B cell (primary cell): Measurements from ENCODE around the gene FCF1. TPM values are rescaled to one million over a fixed set of nuclear protein-coding genes. Genes with fewer than 3 reads are reported as not detected.

Experiments used
- ATAC-seq: fragments of 200-7000 bp; cut with Tn5 transposase; one replicate; pipeline ENCODE4 v1.10.0; 2021; ENCODE audit warnings: low read depth, mild to moderate bottlenecking, moderate number of reproducible peaks, moderate library complexity
- CTCF ChIA-PET: fragments of 350-600 bp; sonication (Branson Sonifier 250); formaldehyde crosslinking; loops from one replicate; lab custom pipeline; 2021; ENCODE audit warnings: antibody characterized with exemption, inconsistent platforms; lab: Charles Lee
- POLR2A ChIA-PET: fragments of 350-600 bp; sonication (Branson Sonifier 250); formaldehyde crosslinking; loops from one replicate; lab custom pipeline; 2021; ENCODE audit warnings: antibody characterized with exemption; lab: Charles Lee
- DNase-seq: peaks from one replicate; pipeline ENCODE4 v3.0.0; 2013
- H2AFZ ChIP-seq: 2 replicates; pipeline ENCODE4 v1.6.1; 2012; ENCODE audit warnings: mild to moderate bottlenecking, low read depth, low read length; ENCODE audit not compliant: insufficient read depth, poor library complexity, severe bottlenecking
- H3K27ac ChIP-seq, 2 donors: 1 replicate in 1 of 2; 2 replicates in 1 of 2; pipeline ENCODE4 v1.5.1; 2012 to 2013; ENCODE audit warnings: low read length in 2 of 2, mild to moderate bottlenecking in 2 of 2, moderate library complexity in 1 of 2
- H3K27me3 ChIP-seq, 4 experiments: fragments of 200-600 bp in 1 of 4; sonication (generic) in 1 of 4; replicated peaks in 1 of 4; 1 replicate in 2 of 4; 2 replicates in 2 of 4; pipeline versions ENCODE4 v1.6.1 to v1.7.0; 2013 to 2016; ENCODE audit warnings: low read length in 3 of 4, mild to moderate bottlenecking in 2 of 4, mixed read lengths in 1 of 4, moderate library complexity in 1 of 4; ENCODE audit not compliant: insufficient read depth in 4 of 4, control insufficient read depth in 3 of 4; ENCODE audit errors: control extremely low read depth in 1 of 4
- H3K36me3 ChIP-seq, 2 experiments: replicated peaks in 1 of 2; 1 replicate in 1 of 2; 2 replicates in 1 of 2; pipeline versions ENCODE4 v1.6.1 to v1.7.1; 2013; ENCODE audit warnings: low read length in 1 of 2; ENCODE audit not compliant: insufficient read depth in 2 of 2, control insufficient read depth in 1 of 2; ENCODE audit errors: control extremely low read depth in 1 of 2, extremely low read depth in 1 of 2
- H3K4me1 ChIP-seq, 2 donors: fragments of 200-600 bp in 1 of 2; sonication (generic) in 1 of 2; 1 replicate in 1 of 2; 2 replicates in 1 of 2; pipeline versions ENCODE4 v1.5.1 to v1.6.1; 2013 to 2017; ENCODE audit warnings: low read length in 2 of 2; ENCODE audit not compliant: control insufficient read depth in 2 of 2, insufficient read depth in 2 of 2
- H3K4me2 ChIP-seq: replicated peaks from 2 replicates; pipeline ENCODE3; 2012; ENCODE audit warnings: mild to moderate bottlenecking, low read depth, low read length; ENCODE audit not compliant: poor library complexity, severe bottlenecking
- H3K4me3 ChIP-seq, 5 experiments: fragments of 200-600 bp in 1 of 5; sonication (generic) in 1 of 5; 1 replicate in 3 of 5; 2 replicates in 2 of 5; pipeline versions ENCODE4 v1.5.1 to v1.7.0; 2011 to 2016; ENCODE audit warnings: low read length in 4 of 5, mild to moderate bottlenecking in 4 of 5, low read depth in 2 of 5, control low read depth in 1 of 5, moderate library complexity in 1 of 5; ENCODE audit not compliant: insufficient read depth in 1 of 5; ENCODE audit errors: control extremely low read depth in 1 of 5, extremely low read depth in 1 of 5
- H3K79me2 ChIP-seq: fragments of 200-600 bp; sonication (generic); one replicate; pipeline ENCODE4 v1.6.0; 2016; ENCODE audit warnings: low read length; ENCODE audit not compliant: control insufficient read depth, insufficient read depth
- H3K9ac ChIP-seq: fragments of 200-600 bp; sonication (generic); 2 replicates; pipeline ENCODE4 v1.6.1; 2017; ENCODE audit warnings: mild to moderate bottlenecking, low read length, moderate library complexity
- H3K9me3 ChIP-seq, 3 donors: one replicate each; pipeline versions ENCODE4 v1.6.1 to v1.7.1; 2013; ENCODE audit warnings: low read length in 2 of 3; ENCODE audit not compliant: control insufficient read depth in 2 of 3, insufficient read depth in 1 of 3; ENCODE audit errors: control extremely low read depth in 1 of 3
- H4K20me1 ChIP-seq: 2 replicates; pipeline ENCODE4 v1.6.0; 2012; ENCODE audit warnings: mild to moderate bottlenecking, low read length; ENCODE audit not compliant: insufficient read depth, control insufficient read depth, poor library complexity, severe bottlenecking
- H3K27ac Mint-ChIP-seq: one replicate; pipeline ENCODE4 v1.8.0; 2021; ENCODE audit warnings: mixed read lengths
- H3K27me3 Mint-ChIP-seq: one replicate; pipeline ENCODE4 v1.8.0; 2021; ENCODE audit warnings: mixed read lengths
- H3K4me1 Mint-ChIP-seq: one replicate; pipeline ENCODE4 v1.8.0; 2021; ENCODE audit warnings: mixed read lengths
- H3K4me3 Mint-ChIP-seq: one replicate; pipeline ENCODE4 v1.8.0; 2021; ENCODE audit warnings: mixed read lengths
- H3K9me3 Mint-ChIP-seq: one replicate; pipeline ENCODE4 v1.8.0; 2022; ENCODE audit warnings: mixed read lengths; ENCODE audit not compliant: insufficient read depth
- EZH2 ChIP-seq: IDR thresholded peaks from 2 replicates; pipeline ENCODE4 v1.6.1; 2012; ENCODE audit warnings: borderline replicate concordance, low read depth, mild to moderate bottlenecking, moderate library complexity, low read length; ENCODE audit not compliant: insufficient read depth, poor library complexity, severe bottlenecking
- WGBS: methylation state at CpG from one replicate; pipeline ENCODE4 v1.1.5; 2013; ENCODE audit warnings: missing lambda C conversion rate; ENCODE audit not compliant: insufficient coverage; 5-methylcytosine and 5-hydroxymethylcytosine counted together
- intact Hi-C: fragments of 100-400 bp; cut with micrococcal nuclease; formaldehyde crosslinking; loops from one replicate; pipeline ENCODE4 v1.10.0; 2022
- polyA plus RNA-seq: library from polyadenylated mRNA; depleted of rRNA; stranded (reverse); fragments of >200 nt; gene quantifications from 2 replicates; pipeline ENCODE4 v1.2.3, GENCODE V29; 2012
- total RNA-seq, 2 donors: library from RNA; stranded (reverse); fragments of 120-200 nt in 1 of 2; gene quantifications; 1 replicate in 1 of 2; 2 replicates in 1 of 2; pipeline versions ENCODE4 v1.2.3 to v1.2.4, GENCODE V29; 2013 to 2022
- TF ChIP-seq, protein P1 (sequence below): fragments of 200-600 bp; IDR thresholded peaks from one replicate; pipeline ENCODE4 v1.8.0; 2022; ENCODE audit warnings: antibody characterized with exemption, mild to moderate bottlenecking

Gene FCF1
- total and polyA plus RNA-seq, 2 donors (not counting 1 experiment from before 2014, with no cell fraction given), result 21.1 to 41.6 TPM

- no peak overlapping the region for H3K4me3 ChIP-seq
- H3K4me2 ChIP-seq, result no peak overlapping the region
- H3K27me3 Mint-ChIP-seq, result no peaks in the 10 kb centered on the region
- no CpG with 5 or more reads among the region's 1 CpG for WGBS
- H3K4me3 Mint-ChIP-seq, result no peak overlapping the region
- no peaks in the 10 kb centered on the region for H3K27me3 ChIP-seq
- intact Hi-C loops, result no loop called here
- H3K36me3 ChIP-seq, result peaks cover 0 to 72% of the 10 kb centered on the region in 2 experiments
- no peaks in the 10 kb centered on the region for H3K9me3 Mint-ChIP-seq
- no peak overlapping the region for H2AFZ ChIP-seq
- H3K9me3 ChIP-seq, result no peaks in the 10 kb centered on the region
- TF ChIP-seq, protein P1, sequence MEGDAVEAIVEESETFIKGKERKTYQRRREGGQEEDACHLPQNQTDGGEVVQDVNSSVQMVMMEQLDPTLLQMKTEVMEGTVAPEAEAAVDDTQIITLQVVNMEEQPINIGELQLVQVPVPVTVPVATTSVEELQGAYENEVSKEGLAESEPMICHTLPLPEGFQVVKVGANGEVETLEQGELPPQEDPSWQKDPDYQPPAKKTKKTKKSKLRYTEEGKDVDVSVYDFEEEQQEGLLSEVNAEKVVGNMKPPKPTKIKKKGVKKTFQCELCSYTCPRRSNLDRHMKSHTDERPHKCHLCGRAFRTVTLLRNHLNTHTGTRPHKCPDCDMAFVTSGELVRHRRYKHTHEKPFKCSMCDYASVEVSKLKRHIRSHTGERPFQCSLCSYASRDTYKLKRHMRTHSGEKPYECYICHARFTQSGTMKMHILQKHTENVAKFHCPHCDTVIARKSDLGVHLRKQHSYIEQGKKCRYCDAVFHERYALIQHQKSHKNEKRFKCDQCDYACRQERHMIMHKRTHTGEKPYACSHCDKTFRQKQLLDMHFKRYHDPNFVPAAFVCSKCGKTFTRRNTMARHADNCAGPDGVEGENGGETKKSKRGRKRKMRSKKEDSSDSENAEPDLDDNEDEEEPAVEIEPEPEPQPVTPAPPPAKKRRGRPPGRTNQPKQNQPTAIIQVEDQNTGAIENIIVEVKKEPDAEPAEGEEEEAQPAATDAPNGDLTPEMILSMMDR, result no peak
- no peak for TF ChIP-seq EZH2
- no peaks in the 10 kb centered on the region for H3K4me1 ChIP-seq
- ATAC-seq (no peak), DNase-seq (no peak)
- no peaks in the 10 kb centered on the region for H3K4me1 Mint-ChIP-seq
- no peaks in the 10 kb centered on the region for H4K20me1 ChIP-seq
- CTCF ChIA-PET, result interaction anchor here (0.7 kb wide), 1 partner anchor 10 kb away, joined by 3 read pairs; no protein-coding TSS in a partner anchor
- H3K79me2 ChIP-seq, result no peaks in the 10 kb centered on the region
- POLR2A ChIA-PET, result no interaction called here
- no peak overlapping the region for H3K27ac ChIP-seq
- H3K27ac Mint-ChIP-seq, result no peak overlapping the region
- no peak overlapping the region for H3K9ac ChIP-seq
Observed at GRCh38 chr14:74667758-74668157, 45.2 kb upstream of the FCF1 start.

- CTCF ChIA-PET, result no interaction called here
- 100% methylated on average over 1 of the region's 1 CpG for WGBS
Observed at GRCh38 chr14:74669256-74669655, 43.7 kb upstream of the FCF1 start.

More at GRCh38 chr14:74669256-74669655, 43.7 kb upstream of the FCF1 start:
- POLR2A ChIA-PET, result no interaction called here
- Mint-ChIP-seq H3K9me3 (no peaks in the 10 kb centered on the region), H3K4me3 (no peak overlapping the region), H3K4me1 (no peaks in the 10 kb centered on the region), H3K27me3 (no peaks in the 10 kb centered on the region), H3K27ac (no peak overlapping the region)
- DNase-seq (no peak), ATAC-seq (no peak)
- intact Hi-C loops, result no loop called here
- H3K9me3 ChIP-seq, result no peaks in the 10 kb centered on the region
- H3K4me1 ChIP-seq, result no peaks in the 10 kb centered on the region
- peaks cover 5 to 69% of the 10 kb centered on the region in 2 experiments for H3K36me3 ChIP-seq
- no peak for TF ChIP-seq EZH2
- TF ChIP-seq, protein P1, result no peak
- no peak overlapping the region for H3K27ac ChIP-seq
- no peaks in the 10 kb centered on the region for H4K20me1 ChIP-seq
- no peaks in the 10 kb centered on the region for H3K27me3 ChIP-seq
- no peak overlapping the region for H3K4me2 ChIP-seq
- H3K4me3 ChIP-seq, result no peak overlapping the region
- H3K9ac ChIP-seq, result no peak overlapping the region
- no peaks in the 10 kb centered on the region for H3K79me2 ChIP-seq
- no peak overlapping the region for H2AFZ ChIP-seq
